BJ (cell line): ENCODE results near the gene ADAT3. TPM values are rescaled to one million over a fixed set of nuclear protein-coding genes. Genes with fewer than 3 reads are reported as not detected.
"Not testable (repeated sequence)": the region's sequence is repeated elsewhere in the genome, so short reads cannot be mapped to it uniquely, and the experiment has no call there.

Experiments
- CTCF ChIA-PET: fragments of 350-600 bp; formaldehyde crosslinking; extraction: SDS; loops from one replicate; lab custom pipeline; 2021; ENCODE audit warnings: antibody characterized with exemption, inconsistent platforms; lab: Yijun Ruan, JAX
- POLR2A ChIA-PET: fragments of 300-600 bp; sonication (Branson Sonifier 250); formaldehyde crosslinking; extraction: SDS; loops from one replicate; lab custom pipeline; 2021; ENCODE audit warnings: antibody characterized with exemption; lab: Charles Lee
- DNase-seq: peaks from one replicate; pipeline ENCODE4 v3.0.0-alpha.2; 2011; ENCODE audit warnings: low read depth
- H3K27me3 ChIP-seq: 2 replicates; pipeline ENCODE4 v1.6.0; 2011; ENCODE audit warnings: low read length; ENCODE audit not compliant: control insufficient read depth, insufficient read depth
- H3K36me3 ChIP-seq: 2 replicates; pipeline ENCODE4 v1.5.1; 2011; ENCODE audit warnings: low read length; ENCODE audit not compliant: control insufficient read depth, insufficient read depth
- H3K4me3 ChIP-seq: 2 replicates; pipeline ENCODE4 v1.5.1; 2011; ENCODE audit warnings: low read depth, mild to moderate bottlenecking, control low read depth, low read length
- polyA plus RNA-seq: library from polyadenylated mRNA; depleted of rRNA; stranded (reverse); fragments of >200 nt; gene quantifications from 2 replicates; pipeline ENCODE4 v1.2.3, GENCODE V29; 2011
- TF ChIP-seq, protein P1 (sequence below): IDR thresholded peaks from 2 replicates; pipeline ENCODE4 v1.5.1; 2011; ENCODE audit warnings: low read depth, mild to moderate bottlenecking, control low read depth, inconsistent platforms, low read length, moderate library complexity; ENCODE audit not compliant: insufficient read depth

Gene ADAT3
- polyA plus RNA-seq, 1 experiment = 0.64 TPM

DNA sequence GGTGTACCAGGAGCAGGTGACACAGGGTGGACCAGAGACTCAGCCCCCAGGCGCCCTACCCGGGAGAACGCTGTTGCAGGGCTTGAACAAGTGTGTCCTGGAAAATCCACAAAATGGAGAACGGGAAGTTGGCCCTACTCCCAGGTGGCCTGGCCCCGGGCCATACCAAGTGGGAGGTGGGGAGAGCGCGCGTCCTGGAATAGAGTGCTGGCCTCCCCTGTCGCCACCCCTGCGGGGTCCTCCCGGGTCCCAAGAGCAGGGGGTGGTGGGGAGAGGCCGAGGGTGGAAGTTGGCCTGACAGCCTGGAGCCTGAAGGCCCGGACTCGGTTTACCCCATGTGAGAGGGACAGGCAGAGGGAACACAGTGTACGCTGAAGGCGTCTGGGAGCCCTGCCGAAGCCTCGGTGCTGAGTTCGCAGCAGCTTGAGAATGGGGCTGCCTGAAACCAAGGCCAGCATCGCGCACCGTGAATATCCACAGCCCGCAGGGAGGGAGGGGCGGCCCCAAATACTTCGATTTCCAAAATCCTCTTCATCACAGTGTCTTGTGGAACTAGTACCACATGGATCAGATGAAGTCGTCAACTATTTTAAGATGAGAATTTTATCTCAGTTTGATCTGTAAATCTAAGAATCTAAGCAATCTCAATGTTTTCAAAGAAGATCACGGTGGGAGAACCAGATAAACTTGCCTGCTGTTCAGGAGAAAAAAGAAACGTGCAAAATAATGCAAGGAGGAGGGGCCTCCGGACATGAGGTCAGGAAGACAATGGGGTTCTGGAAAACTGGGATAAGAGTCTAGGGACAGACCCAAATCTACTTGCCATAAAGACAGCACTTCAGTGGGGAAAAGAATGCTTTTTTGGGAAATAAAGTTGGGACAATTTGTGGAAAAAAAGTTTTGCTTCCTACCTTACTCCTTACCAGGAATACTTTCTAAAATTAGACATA is 31.4 kb upstream of the ADAT3 start:
- Histone ChIP-seq H3K4me3 (no peak overlapping the region), H3K27me3 (no peaks in the 10 kb centered on the region), H3K36me3 (peaks cover 10% of the 10 kb centered on the region)
- POLR2A ChIA-PET = interaction anchor here (0.6 kb wide), 1 partner anchor 1195 kb away, joined by 4 read pairs; no protein-coding TSS in a partner anchor
- no peak for DNase-seq
- TF ChIP-seq, protein P1, sequence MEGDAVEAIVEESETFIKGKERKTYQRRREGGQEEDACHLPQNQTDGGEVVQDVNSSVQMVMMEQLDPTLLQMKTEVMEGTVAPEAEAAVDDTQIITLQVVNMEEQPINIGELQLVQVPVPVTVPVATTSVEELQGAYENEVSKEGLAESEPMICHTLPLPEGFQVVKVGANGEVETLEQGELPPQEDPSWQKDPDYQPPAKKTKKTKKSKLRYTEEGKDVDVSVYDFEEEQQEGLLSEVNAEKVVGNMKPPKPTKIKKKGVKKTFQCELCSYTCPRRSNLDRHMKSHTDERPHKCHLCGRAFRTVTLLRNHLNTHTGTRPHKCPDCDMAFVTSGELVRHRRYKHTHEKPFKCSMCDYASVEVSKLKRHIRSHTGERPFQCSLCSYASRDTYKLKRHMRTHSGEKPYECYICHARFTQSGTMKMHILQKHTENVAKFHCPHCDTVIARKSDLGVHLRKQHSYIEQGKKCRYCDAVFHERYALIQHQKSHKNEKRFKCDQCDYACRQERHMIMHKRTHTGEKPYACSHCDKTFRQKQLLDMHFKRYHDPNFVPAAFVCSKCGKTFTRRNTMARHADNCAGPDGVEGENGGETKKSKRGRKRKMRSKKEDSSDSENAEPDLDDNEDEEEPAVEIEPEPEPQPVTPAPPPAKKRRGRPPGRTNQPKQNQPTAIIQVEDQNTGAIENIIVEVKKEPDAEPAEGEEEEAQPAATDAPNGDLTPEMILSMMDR = no peak
- CTCF ChIA-PET = interaction anchor here (0.6 kb wide), 1 partner anchor 117 kb away, joined by 3 read pairs; no protein-coding TSS in a partner anchor

DNA sequence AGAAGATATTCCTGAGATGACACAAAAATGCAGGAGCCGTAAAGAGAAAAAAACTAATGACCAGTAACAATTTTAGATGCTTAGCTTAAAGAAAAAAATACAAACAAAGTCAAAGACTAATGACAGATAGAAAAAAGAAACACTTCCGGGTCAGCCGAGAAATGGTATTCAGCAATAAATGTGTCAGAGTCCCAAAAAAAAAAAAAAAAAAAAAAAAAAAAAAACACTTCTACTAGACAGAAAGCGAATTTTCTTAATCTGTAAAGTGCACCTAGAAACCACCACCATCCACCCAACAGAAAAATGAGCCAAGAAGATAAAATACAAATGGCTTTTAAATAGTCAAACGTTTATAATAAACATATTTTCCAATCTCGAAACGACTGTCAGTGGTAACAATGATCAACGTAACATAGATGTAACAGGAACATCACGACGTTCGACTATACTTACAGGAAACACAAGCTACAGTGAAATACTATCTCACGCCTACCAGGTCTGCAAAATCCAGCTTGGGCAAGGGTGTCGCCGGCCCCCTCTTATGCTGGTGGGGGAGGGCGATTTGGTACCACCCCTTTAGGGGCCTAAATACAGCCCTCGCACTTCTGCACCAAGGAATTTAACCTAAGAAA is 30.5 kb upstream of the ADAT3 start:
- peak overlapping the region; percentile 63 for H3K4me3 ChIP-seq
- H3K36me3 ChIP-seq = peaks cover 10% of the 10 kb centered on the region
- ChIA-PET CTCF (interaction anchor here (0.6 to 1.5 kb wide), 3 partner anchors 8 to 116 kb away, joined by 3 to 6 read pairs (median 4); no protein-coding TSS in a partner anchor), POLR2A (interaction anchor here (0.6 kb wide), 1 partner anchor 1196 kb away, joined by 4 read pairs; no protein-coding TSS in a partner anchor)
- TF ChIP-seq, protein P1 = no peak
- no peak for DNase-seq
- H3K27me3 ChIP-seq = no peaks in the 10 kb centered on the region

DNA sequence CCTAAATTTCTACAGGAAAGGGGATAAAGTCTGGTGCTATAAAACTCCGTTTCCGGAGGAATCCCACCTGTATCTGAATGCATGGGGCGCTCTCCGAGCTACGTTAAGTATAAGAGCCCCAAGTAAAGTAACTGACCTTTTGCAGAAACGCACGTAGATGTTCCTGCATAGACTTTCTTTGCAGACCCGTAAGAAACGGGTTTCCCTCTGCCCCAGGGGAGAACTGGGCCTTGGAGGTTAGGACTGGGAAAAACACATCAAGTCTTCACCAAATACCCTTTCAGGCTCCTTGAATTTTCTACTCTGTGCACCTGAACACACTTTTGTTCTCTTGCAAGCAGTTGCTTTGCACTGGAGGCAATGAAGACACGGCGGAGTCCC is 29.9 kb upstream of the ADAT3 start:
- Histone ChIP-seq H3K36me3 (peaks cover 12% of the 10 kb centered on the region), H3K4me3 (peak overlapping the region; percentile 63)
- POLR2A ChIA-PET, H3K27me3 ChIP-seq, DNase-seq: not testable (repeated sequence)
- CTCF ChIA-PET = interaction anchor here (0.7 to 1.7 kb wide), 3 partner anchors 9 to 10 kb away, joined by 4 to 6 read pairs (median 6); partner anchors contain the start of gene ABHD17A

DNA sequence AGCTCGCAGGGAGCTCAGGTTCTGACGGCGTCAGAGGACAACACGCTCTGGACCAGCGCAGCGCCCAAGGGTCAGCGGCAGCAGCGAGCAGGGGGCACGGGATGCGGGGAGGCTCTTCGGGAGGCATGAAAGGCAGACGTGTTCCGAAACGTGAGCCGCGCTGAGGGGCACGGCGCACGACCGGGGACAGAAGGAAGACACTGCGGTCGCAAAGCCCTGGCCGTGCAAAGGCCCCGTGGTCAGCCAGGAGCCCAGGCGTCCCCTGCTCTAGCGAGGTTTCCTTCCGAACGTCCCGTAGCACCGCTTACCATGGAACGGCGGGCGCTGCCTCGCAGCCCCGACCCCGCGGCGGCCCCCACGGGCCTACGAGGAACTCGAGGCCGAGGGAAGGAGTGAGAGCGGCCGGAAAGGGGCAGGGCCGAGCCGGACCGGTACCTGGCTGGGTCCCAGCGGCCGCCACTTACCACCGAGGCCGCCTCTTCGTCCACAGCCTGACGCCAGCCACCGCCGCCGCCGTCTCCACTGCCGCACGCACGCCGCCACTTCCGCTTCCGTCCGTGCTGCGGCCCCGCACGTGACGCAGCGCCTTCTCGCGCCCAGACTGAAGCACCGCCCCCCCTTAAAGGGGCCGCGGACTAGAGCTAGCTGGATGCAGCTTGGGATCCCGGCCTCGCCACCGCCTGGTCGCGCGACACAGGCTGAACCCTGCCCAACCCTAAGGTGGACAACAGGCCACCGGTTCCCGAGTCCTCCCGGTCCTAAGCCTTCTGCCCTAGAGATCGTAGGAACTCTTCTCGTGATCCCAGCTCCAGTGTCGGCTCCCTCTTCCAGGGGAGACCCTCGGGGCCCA is 29.3 kb upstream of the ADAT3 start:
- DNase-seq = no peak
- Histone ChIP-seq H3K27me3 (no peaks in the 10 kb centered on the region), H3K4me3 (peak overlapping the region; percentile 63), H3K36me3 (peaks cover 12% of the 10 kb centered on the region)
- POLR2A ChIA-PET = no interaction called here
- TF ChIP-seq, protein P1 = no peak
- CTCF ChIA-PET = interaction anchor here (0.7 to 1.7 kb wide), 7 partner anchors 9 to 330 kb away, joined by 3 to 8 read pairs (median 4); partner anchors contain the start of gene ABHD17A

DNA sequence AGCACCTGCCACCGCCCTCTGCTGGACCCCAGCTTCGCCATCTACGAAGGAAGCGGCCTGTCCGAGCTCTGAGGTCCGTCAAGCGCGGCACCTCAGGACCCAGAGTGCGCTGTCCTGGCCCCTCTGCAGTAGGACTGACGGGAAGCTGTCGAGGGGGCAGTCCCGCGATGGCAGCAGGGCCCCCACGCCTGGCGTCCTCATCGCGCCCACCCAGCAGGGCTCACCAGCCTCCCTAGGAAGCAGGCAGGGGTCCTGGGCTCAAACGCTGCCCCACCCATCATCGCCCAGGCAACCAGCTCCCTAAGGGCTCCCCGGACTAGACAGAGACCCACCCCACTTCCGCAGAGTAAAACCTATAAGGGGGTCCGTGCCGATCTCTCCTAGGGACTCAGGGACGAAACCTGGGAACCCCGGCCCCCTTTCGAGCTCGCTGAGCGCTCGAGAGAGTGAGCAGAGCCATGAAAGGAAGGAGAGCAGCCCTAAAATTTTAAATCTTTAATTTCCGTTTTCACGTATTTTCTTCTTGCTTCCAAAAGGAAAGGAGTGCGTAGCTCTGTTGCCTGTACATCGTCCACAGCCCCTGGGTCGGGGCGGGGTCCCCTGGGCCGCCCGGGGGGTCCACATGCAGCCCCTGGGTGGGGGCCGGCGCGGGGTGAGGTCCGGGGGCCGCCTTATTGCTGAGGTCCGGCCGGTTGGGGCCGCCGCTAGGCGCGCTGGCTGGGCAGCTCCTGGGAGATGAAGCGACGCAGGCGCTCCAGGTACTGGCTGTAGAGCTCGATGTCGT is 28.5 kb upstream of the ADAT3 start:
- CTCF ChIA-PET = interaction anchor here (1.0 to 1.7 kb wide), 5 partner anchors 8 to 331 kb away, joined by 3 to 8 read pairs (median 4); partner anchors contain the start of gene ABHD17A
- H3K4me3 ChIP-seq = peak overlapping the region; percentile 63
- TF ChIP-seq, protein P1 = peak; percentile 25; the same call in 1 of the 2 replicates
- DNase-seq, H3K27me3 ChIP-seq, POLR2A ChIA-PET: not testable (repeated sequence)
- H3K36me3 ChIP-seq = peaks cover 11% of the 10 kb centered on the region

DNA sequence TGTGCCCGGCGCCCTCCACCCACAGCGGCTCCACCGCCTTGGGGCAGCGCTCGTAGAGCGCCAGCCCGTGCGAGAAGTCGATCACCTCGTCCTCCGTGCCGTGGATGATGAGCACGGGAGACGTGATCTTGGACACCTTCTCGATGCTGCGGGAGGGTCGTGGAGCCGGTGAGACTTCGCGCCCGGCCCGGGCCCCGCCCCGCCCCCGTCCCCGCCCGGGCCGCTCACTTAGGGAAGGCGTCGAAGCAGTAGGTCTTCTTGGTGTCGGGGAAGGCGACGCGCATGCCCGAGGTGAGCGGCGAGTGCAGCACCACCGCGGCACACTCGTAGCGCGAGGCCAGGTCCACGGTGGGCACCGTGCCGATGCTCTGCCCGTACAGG is 27.9 kb upstream of the ADAT3 start:
- H3K4me3 ChIP-seq, CTCF ChIA-PET, DNase-seq, H3K27me3 ChIP-seq, POLR2A ChIA-PET: not testable (repeated sequence)
- H3K36me3 ChIP-seq = peaks cover 11% of the 10 kb centered on the region

DNA sequence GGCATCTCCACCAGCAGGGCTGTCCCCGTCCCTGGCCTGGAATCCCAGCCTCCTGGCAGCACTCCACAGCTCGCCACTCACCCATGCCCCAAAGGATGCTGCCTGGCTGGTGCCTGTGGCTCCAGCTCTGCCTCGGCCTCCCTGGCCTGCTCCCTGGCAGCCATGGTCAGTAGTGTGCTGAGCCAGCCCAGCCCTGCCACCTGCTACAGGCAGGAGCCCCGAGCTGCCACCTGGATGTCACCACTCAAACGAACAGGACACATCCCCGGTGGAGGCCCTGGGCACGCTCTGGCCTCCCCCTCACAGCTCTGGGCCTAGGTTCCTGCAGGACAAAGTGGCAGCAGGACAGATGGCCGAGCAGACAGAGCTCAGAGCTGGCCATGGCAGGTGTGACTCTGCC is 26.6 kb upstream of the ADAT3 start:
- H3K27me3 ChIP-seq, POLR2A ChIA-PET, CTCF ChIA-PET, H3K36me3 ChIP-seq, H3K4me3 ChIP-seq, DNase-seq: not testable (repeated sequence)
